Keratinocyte (primary cell): ENCODE measurements around the gene DCTN5.

ENCODE experiments used
- CTCF ChIP-seq, 3 experiments: IDR thresholded peaks in 1 of 3; conservative IDR thresholded peaks in 1 of 3; optimal IDR thresholded peaks in 1 of 3; 2 replicates in 2 of 3; 3 replicates in 1 of 3; pipeline versions ENCODE3 to v1.5.1; 2011; ENCODE audit warnings: low read length in 3 of 3, mild to moderate bottlenecking in 3 of 3, moderate library complexity in 2 of 3, control low read depth in 1 of 3, inconsistent platforms in 1 of 3; ENCODE audit not compliant: insufficient read depth in 2 of 3; ENCODE audit errors: extremely low read depth in 1 of 3
- EZH2 ChIP-seq: IDR thresholded peaks from one replicate; pipeline ENCODE4 v1.6.1; 2012; ENCODE audit warnings: inconsistent platforms, mild to moderate bottlenecking, low read length, moderate library complexity

DNA sequence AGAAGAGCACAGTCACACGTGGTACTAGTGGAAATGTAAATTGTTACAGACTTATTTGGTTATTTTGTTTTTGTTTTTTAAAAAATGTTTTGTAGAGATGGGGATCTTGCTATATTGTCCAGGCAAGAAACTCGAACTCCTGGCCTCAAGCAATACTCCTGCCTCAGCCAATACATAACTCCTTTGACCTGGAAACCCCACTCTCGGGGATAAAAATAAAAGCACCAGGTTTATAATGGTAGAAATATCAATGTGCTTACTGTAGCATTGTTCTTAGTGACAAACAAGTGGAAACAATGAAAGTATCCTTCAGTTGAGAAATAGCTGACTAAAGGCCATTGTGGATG, 83.5 kb downstream of the DCTN5 start:
- TF ChIP-seq CTCF (optimal IDR thresholded peaks at IDR 0.05 in 1 of 3, IDR thresholded peaks at IDR 0.05 in 1 of 3, conservative IDR thresholded peaks at IDR 0.05 in 1 of 3; ENCODE audit: extremely low read depth in 1 of 3, insufficient read depth in 2 of 3, low read length in 3 of 3), result no peak
- no peak for TF ChIP-seq EZH2
